Lower leg skin (tissue), 3 donors: ENCODE data around the gene PLEKHH2.

Experiments
- CTCF ChIP-seq, 3 donors: fragments of 450-650 bp; IDR thresholded peaks; one replicate each; pipeline ENCODE4 v1.5.1; 2016; ENCODE audit warnings: antibody characterized with exemption in 3 of 3, mild to moderate bottlenecking in 3 of 3, moderate library complexity in 2 of 3
- POLR2A ChIP-seq, 2 donors: fragments of 450-650 bp; IDR thresholded peaks; one replicate each; pipeline ENCODE4 v1.6.1; 2016 to 2017; ENCODE audit warnings: antibody characterized with exemption in 2 of 2, mild to moderate bottlenecking in 1 of 2, moderate library complexity in 1 of 2

GRCh38 chr2:43610361-43610760 lies 26.7 kb upstream of the PLEKHH2 start:
- TF ChIP-seq CTCF (IDR thresholded peaks at IDR 0.05) (no peak), POLR2A (IDR thresholded peaks at IDR 0.05) (no peak)
